Heart right ventricle (tissue), 16 donors: ENCODE data around the gene SKI. TPM values are rescaled to one million over a fixed set of nuclear protein-coding genes. Genes with fewer than 3 reads are reported as not detected.
A peak's percentile ranks its signal among the peaks of the same experiment; 100 is the strongest.

Experiments
- ATAC-seq, 8 donors: fragments of 200-7000 bp; cut with Tn5 transposase; one replicate each; pipeline ENCODE4 v1.9.1; 2020; ENCODE audit warnings: mild to moderate bottlenecking in 8 of 8, moderate library complexity in 8 of 8, moderate number of reproducible peaks in 1 of 8
- DNase-seq, 2 donors: peaks; one replicate each; pipeline ENCODE4 v3.0.0-alpha.2; 2020
- H3K27ac ChIP-seq, 10 donors: fragments of 200-600 bp; sonication (generic) in 2 of 10; one replicate each; pipeline versions ENCODE4 v1.5.0 to v1.8.0; 2020 to 2022; ENCODE audit warnings: mild to moderate bottlenecking in 3 of 10
- H3K27me3 ChIP-seq, 7 donors: fragments of 200-600 bp; one replicate each; pipeline ENCODE4 v1.8.0; 2021 to 2022; ENCODE audit warnings: mild to moderate bottlenecking in 2 of 7
- H3K36me3 ChIP-seq, 9 donors: fragments of 200-600 bp; sonication (generic) in 1 of 9; one replicate each; pipeline versions ENCODE4 v1.5.0 to v1.8.0; 2020 to 2022; ENCODE audit warnings: mild to moderate bottlenecking in 2 of 9
- H3K4me1 ChIP-seq, 9 donors: fragments of 200-600 bp; sonication (generic) in 1 of 9; one replicate each; pipeline versions ENCODE4 v1.5.0 to v1.8.0; 2020 to 2022; ENCODE audit warnings: mild to moderate bottlenecking in 4 of 9
- H3K4me3 ChIP-seq, 10 donors: fragments of 200-600 bp; sonication (generic) in 2 of 10; one replicate each; pipeline versions ENCODE4 v1.5.0 to v1.8.0; 2020 to 2022; ENCODE audit warnings: mild to moderate bottlenecking in 7 of 10, moderate library complexity in 2 of 10
- H3K9me3 ChIP-seq, 11 donors: fragments of 200-600 bp in 10 of 11; sonication (generic) in 2 of 11; one replicate each; pipeline versions ENCODE4 v1.5.0 to v1.8.0; 2013 to 2022; ENCODE audit warnings: mild to moderate bottlenecking in 2 of 11, control low read depth in 1 of 11, moderate library complexity in 1 of 11
- CTCF ChIP-seq, 9 donors: fragments of 200-600 bp; sonication (generic) in 2 of 9; IDR thresholded peaks; one replicate each; pipeline versions ENCODE4 v1.5.0 to v1.8.0; 2021 to 2022; ENCODE audit warnings: antibody characterized with exemption in 9 of 9, mild to moderate bottlenecking in 5 of 9, moderate library complexity in 1 of 9
- WGBS, 2 donors: extraction: QIAGEN DNeasy Blood & Tissue Kit; methylation state at CpG; one replicate each; pipeline ENCODE4 v1.1.7; 2013; ENCODE audit warnings: inconsistent platforms in 1 of 2; 5-methylcytosine and 5-hydroxymethylcytosine counted together
- intact Hi-C, 10 donors: fragments of 100-400 bp; cut with DNase I; formaldehyde crosslinking; loops; one replicate each; pipeline versions ENCODE4 v1.11.1 to v1.14.2; 2022
- polyA plus RNA-seq, 2 donors: library from polyadenylated mRNA; stranded (reverse); fragments of 200-250 nt; gene quantifications; one replicate each; pipeline ENCODE4 v1.2.3, GENCODE V29; 2013
- total RNA-seq, 10 donors: library from RNA; stranded (reverse); fragmentation: NEBNext Ultra II Directional in 3 of 10; extraction: Animal tissue kit (Norgen Biotek cat#: 25700) in 3 of 10; gene quantifications; one replicate each; pipeline versions ENCODE4 v1.2.1 to v1.2.4, GENCODE V29; 2021 to 2023
- donor health status: Arrhythmogenic right ventricular cardiomyopathy.
- donor health status: ischemic (EF 13 %, LVEDD 7.1; RV severe dilation, severe dysfunction).
- donor health status: healthy with polysubstance abuse.
- donor health status: DM: no; HTN: yes; CAD: no.
- donor health status: DM: no; HTN: no; CAD: no.
- donor health status: ischemic (EF 25% LVEDD 6.9; RV normal size, moderate dysfunction).
- donor health status: ischemic (EF 25% LVEDD 5.7; RV mildly dilated, moderate dysfunction).
- donor health status: healthy.
- donor health status: DM: yes; HTN: yes; CAD: no.
- donor health status: Ischemic cardiomyopathy.
- donor health status: ischemic (EF 35%, LVEDD 5.7; RV mildly dilated, moderate dysfunction).
- donor health status: nonischemic (EF 11% LVEDD 7.7; RV severe dilation, severe dysfunction).
- donor health status: DM: yes; HTN: yes; CAD: no.
- donor health status: PGD.
- donor health status: ischemic (EF 29% LVEDD 5.4; RV normal size, mild dysfunction).
- donor health status: nonischemic (EF 23%, LVEDD 6.1; RV moderate dilation, normal function).

Gene SKI
- total and polyA plus RNA-seq, 12 donors, result 13.8 to 50.9 (median 35.6) TPM

- Histone ChIP-seq H3K9me3 (no peaks in the 10 kb centered on the region), H3K27ac (peak overlapping the region in 6 of 10 donors; percentile 46 to 95 (median 92)), H3K36me3 (no peaks in the 10 kb centered on the region), H3K27me3 (no peaks in the 10 kb centered on the region), H3K4me3 (no peak overlapping the region), H3K4me1 (peaks cover 45 to 91% (median 73%) of the 10 kb centered on the region in 9 donors)
- ATAC-seq (no peak), DNase-seq (peak; percentile 4 to 24)
- intact Hi-C loops, result loop anchor here in 1 of 10 donors (5.0 kb wide), 1 partner anchor 102 kb away; no protein-coding TSS in a partner anchor
- TF ChIP-seq CTCF (IDR thresholded peaks at IDR 0.05), result no peak
- 87 to 88% methylated on average over 17 to 19 of the region's 19 CpGs for WGBS, 2 donors
Measured at GRCh38 chr1:2210084-2210653, 17.9 kb upstream of the SKI start.

- no peaks in the 10 kb centered on the region for H3K27me3 ChIP-seq
- DNase-seq (peak; percentile 5 to 18), ATAC-seq (no peak)
- H3K4me1 ChIP-seq, result peaks cover 41 to 91% (median 70%) of the 10 kb centered on the region in 9 donors
- peak overlapping the region in 5 of 10 donors; percentile 12 to 95 (median 85) for H3K27ac ChIP-seq
- no peak overlapping the region for H3K4me3 ChIP-seq
- WGBS, 2 donors, result 93 to 94% methylated on average over 13 of the region's 13 CpGs
- no peaks in the 10 kb centered on the region for H3K36me3 ChIP-seq
- TF ChIP-seq CTCF (IDR thresholded peaks at IDR 0.05), result no peak
- no peaks in the 10 kb centered on the region for H3K9me3 ChIP-seq
- intact Hi-C loops, result loop anchor here in 1 of 10 donors (5.0 kb wide), 1 partner anchor 102 kb away; no protein-coding TSS in a partner anchor
Measured at GRCh38 chr1:2210786-2211185, 17.3 kb upstream of the SKI start.

- ATAC-seq (peak in 6 of 8 donors; percentile 0 to 4 (median 1)), DNase-seq (no peak)
- peak overlapping the region; percentile 11 to 50 (median 43) for H3K4me3 ChIP-seq
- H3K36me3 ChIP-seq, result no peaks in the 10 kb centered on the region
- intact Hi-C loops, result loop anchor here in 2 of 10 donors (2.0 to 5.0 kb wide), 2 partner anchors 15 to 100 kb away; no protein-coding TSS in a partner anchor
- WGBS, 2 donors, result 21 to 29% methylated on average over 10 of the region's 10 CpGs
- peaks cover 37 to 78% (median 59%) of the 10 kb centered on the region in 9 donors for H3K4me1 ChIP-seq
- TF ChIP-seq CTCF (IDR thresholded peaks at IDR 0.05), result no peak
- no peaks in the 10 kb centered on the region for H3K27me3 ChIP-seq
- H3K9me3 ChIP-seq, result no peaks in the 10 kb centered on the region
- H3K27ac ChIP-seq, result peak overlapping the region; percentile 94 to 100 (median 98)
Measured at GRCh38 chr1:2212274-2212531, 15.9 kb upstream of the SKI start.

DNA sequence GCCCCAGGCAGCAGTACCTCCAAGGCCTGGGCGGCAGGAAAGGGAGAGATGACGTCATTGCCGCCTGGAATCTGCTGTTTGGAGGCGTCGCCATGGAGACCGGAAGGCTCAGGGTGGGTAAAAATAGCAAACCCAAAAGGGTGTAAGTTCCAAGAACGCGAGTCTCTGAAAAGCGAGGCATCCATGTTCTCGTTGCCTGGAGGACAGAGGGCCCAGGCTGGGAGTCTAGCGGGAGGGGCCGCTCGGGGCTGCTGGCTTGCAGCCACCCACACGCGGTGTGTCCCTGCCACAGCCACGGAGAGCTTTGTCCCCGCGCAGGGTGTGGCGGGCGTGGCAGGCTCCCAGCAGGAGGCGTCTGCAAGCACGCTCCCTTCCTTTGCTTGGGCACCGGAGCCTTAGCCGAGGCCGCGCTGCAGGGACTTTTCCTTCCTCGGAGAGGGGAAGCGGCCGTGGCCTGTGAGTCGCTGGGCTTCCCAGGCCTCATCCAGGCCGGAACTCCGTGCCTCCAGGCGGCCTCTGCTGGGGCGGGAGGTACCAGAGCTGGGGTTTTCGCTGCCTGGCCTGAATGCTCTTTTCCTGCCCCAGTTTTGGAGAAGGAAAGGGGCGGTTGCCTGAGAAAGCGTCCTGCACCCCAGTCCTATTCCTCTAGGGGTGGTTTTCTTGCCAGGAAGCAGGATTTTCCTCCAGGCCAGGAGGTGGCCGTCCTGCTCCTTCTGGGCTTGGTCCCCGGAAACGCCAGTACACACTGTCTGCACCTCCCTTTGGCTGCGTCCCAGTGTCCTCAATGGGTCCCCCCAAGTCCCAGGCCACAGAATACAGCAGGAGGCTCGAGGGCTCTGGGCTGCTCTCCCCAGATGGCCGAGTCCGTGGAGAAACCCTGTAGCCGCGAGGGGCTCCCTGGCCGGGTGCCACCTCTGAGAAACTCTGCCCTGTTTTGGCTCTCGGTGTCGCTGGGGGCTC is 15.3 kb upstream of the SKI start:
- H3K27me3 ChIP-seq, result no peaks in the 10 kb centered on the region
- H3K4me3 ChIP-seq, result peak overlapping the region; percentile 11 to 50 (median 43)
- H3K9me3 ChIP-seq, result no peaks in the 10 kb centered on the region
- intact Hi-C loops, result loop anchor here in 2 of 10 donors (1.0 to 5.0 kb wide), 3 partner anchors 14 to 99 kb away; no protein-coding TSS in a partner anchor
- 9 to 12% methylated on average over 45 to 49 of the region's 49 CpGs for WGBS, 2 donors
- peak in 8 of 9 donors; percentile 6 to 53 (median 45) for TF ChIP-seq CTCF (IDR thresholded peaks at IDR 0.05)
- H3K4me1 ChIP-seq, result peaks cover 33 to 73% (median 55%) of the 10 kb centered on the region in 9 donors
- H3K36me3 ChIP-seq, result no peaks in the 10 kb centered on the region
- H3K27ac ChIP-seq, result peak overlapping the region; percentile 94 to 100 (median 98)
- DNase-seq (peak; percentile 93 to 97), ATAC-seq (peak; percentile 42 to 81 (median 76))
